ENCODE results near the gene RIC1.
"Not testable (repeated sequence)": the region's sequence is repeated elsewhere in the genome, so short reads cannot be mapped to it uniquely, and the experiment has no call there.

RIC1 gene

DNA sequence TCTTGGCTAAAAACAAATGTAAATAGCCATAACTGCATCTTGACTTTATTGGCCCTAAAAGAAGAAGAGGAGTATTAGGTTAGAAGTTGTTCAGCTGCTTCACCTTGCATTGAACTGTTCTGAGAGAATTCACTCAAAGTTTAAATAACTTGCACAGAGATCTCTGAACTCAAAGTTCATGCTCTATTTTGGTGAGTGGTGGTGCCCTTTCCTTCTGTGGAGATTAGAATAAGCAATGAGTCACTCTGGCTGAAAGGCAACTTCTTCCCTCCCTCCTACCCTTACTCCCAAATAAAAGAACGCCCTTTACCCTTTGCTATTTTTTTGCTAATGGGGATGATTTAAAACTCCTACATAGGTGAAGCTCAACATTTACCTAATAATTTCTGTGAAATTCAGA, 155.1 kb downstream of the RIC1 start:
- DNase-seq (ENCODE audit: insufficient read length, low spot score): no peak
- FAIRE-seq: no peak

- no peak for FAIRE-seq
- no peak for DNase-seq (ENCODE audit: insufficient read length, low spot score)
Observed at GRCh38 chr9:5784526-5785315, 155.8 kb downstream of the RIC1 start.

DNA sequence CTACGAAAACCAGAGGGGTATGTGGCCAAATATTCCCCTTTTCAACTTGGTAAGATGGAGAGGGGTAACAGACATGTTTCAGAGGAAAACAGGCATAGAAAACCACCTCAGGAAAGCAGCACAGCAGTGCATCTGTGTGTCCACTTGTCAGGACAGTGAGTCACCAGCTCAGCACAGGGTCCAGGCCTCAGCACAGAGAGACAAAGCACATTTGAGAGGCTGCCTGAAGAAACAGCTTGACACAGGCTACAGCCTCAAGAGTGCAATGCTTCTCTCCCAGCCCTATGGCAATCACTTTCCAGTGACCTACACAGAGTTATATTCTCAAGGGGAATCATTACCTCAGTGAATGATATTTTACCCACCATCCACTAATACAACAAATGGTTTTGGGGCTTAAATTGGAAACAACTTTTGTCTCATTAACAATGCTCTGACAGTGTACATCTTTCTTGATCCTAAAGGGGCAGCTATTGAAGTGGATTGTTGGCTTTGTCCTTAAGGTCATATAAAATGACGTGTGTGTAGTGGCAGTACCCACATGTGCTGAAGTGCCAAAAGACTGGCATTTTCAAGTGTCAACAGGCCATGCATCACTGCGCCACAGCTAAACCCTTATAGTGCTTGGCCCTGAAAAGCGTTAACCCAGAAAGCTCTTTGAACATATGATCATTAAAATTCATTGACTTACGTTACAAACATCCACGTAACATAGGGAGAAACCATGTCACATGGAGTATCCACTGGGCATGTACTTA, 157.6 kb downstream of the RIC1 start:
- no peak for FAIRE-seq

GRCh38 chr9:5787220-5787619, 158.3 kb downstream of the RIC1 start:
- DNase-seq (ENCODE audit: insufficient read length, low spot score) (no peak), FAIRE-seq (no peak)

More for the DNA sequence above, 157.6 kb downstream of the RIC1 start:
- DNase-seq (ENCODE audit: insufficient read length, low spot score): no peak

DNA sequence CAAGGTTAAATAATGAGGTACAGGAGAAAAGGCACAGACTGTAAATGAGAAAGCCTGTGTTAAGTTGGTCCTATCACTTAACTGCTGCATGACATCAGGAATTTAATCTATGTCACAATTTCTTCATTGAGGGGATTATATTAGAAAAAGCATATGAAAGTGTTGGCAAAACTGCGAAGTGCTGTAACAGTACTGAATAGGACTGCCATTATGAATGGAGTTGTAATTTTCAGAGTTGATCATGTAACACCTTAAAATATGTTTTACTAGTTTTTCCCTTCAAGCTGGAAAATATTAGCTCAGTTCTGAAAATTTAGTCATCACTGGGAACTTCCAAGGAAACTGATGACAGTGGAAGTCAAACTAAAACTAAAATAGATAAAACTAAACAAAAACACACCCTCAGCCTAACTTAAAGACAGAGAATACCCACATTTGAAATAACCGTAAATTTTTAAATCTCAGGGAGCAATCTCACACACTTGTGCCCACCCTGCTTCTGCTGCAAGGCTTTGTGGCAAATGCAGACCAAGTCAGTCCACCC, 158.9 kb downstream of the RIC1 start:
- no peak for FAIRE-seq
- no peak for DNase-seq (ENCODE audit: insufficient read length, low spot score)

- no peak for DNase-seq (ENCODE audit: insufficient read length, low spot score)
- no peak for FAIRE-seq
Observed at GRCh38 chr9:5789489-5789888, 160.6 kb downstream of the RIC1 start.

- FAIRE-seq (no peak), DNase-seq (ENCODE audit: insufficient read length, low spot score) (no peak)
Observed at GRCh38 chr9:5790923-5791322, 162.0 kb downstream of the RIC1 start.

GRCh38 chr9:5791870-5792269, 163.0 kb downstream of the RIC1 start:
- FAIRE-seq: no peak
- no peak for DNase-seq (ENCODE audit: insufficient read length, low spot score)

DNA sequence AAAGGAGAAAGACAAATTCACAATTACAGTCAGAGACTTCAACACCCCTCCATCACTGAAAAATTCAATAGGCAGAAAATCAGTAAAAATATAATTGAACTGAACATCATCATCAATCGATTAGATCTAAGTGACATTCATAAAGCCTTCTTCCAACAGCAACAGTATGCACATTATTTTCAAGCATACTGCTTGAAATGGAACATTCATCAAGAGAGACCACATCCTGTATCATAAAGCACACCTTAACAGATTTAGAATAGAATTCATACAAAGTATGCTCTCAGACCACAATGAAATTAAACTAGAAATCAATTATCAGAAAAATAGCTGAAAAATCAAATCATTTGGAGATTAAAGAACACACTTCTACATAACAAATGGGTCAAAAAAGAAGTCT, 164.9 kb downstream of the RIC1 start:
- DNase-seq (ENCODE audit: insufficient read length, low spot score): no peak
- no peak for FAIRE-seq

DNA sequence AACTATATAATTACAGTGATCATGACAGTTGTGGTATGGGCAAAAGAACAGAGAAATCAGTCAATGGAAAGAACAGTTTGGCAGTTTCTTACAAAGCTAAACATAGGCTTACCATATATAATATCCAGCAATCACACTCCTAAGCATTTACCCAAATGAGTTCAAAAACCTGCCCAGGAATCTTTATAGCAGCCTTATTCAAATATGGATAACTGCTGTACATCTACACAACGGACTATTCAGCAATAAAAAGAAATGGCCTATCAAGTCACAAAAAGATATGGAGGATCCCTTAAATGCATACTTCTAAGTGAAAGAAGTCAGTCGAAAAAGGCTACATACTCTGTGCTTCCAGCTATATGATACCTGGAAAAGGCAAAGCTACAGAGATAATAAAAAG, 167.4 kb downstream of the RIC1 start:
- no peak for FAIRE-seq
- DNase-seq (ENCODE audit: insufficient read length, low spot score): no peak

GRCh38 chr9:5798581-5798980, 169.7 kb downstream of the RIC1 start:
- DNase-seq (ENCODE audit: insufficient read length, low spot score): no peak
- FAIRE-seq: no peak

GRCh38 chr9:5799314-5799713, 170.4 kb downstream of the RIC1 start:
- peak; percentile 57 for DNase-seq (ENCODE audit: insufficient read length, low spot score)
- FAIRE-seq: no peak

DNA sequence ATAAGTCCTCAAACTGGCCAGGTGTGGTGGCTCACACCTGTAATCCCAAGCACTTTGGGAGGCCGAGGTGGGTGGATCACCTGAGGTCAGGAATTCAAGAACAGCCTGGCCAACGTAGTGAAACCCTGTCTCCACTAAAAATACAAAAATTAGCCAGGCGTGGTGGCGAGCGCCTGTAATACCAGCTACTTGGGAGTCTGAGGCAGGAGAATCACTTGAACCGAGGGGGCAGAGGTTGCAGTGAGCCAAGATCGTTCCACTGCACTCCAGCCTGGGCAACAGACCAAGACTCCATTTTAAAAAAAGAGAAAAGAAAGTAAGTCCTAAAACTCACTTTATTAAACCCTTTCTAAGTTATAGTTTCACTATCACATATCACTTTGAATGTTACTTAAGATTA, 171.5 kb downstream of the RIC1 start:
- DNase-seq (ENCODE audit: insufficient read length, low spot score); FAIRE-seq: not testable (repeated sequence)

DNA sequence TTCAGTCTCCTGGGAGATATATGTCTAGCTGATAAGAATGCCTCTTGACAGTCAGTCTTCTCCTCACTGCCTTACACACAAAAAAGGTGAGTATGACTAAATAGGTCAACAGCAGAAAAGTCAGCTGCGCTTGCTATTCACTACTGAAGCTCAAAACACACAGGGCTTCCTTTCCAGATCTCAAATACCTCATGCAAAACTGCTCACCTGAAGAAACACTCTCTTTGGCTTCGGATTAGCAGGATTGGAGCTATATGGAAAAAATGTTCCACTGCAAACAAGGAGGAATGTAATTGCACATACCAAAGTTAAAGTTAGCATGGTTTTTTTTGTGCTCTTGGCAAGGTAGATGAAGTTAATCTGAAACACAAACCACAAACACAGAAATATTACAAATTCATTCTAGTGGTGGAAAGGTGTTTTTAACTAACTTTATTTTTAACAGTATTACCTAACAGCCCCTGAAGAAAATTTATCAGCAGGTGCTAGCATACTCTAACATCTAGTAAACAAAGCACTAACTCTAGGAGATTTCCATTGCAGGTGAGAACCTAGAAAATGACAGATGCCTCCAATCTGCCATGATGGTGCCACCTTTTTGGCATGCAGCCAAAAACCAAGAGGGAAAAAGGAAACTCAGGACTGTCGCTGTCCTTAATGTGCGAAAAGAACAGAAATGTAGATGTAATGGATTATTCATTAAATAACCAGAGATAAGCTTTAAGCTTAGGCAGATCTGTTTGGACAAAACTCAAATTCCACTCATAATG, 172.2 kb downstream of the RIC1 start:
- DNase-seq (ENCODE audit: insufficient read length, low spot score) (no peak), FAIRE-seq (no peak)

DNA sequence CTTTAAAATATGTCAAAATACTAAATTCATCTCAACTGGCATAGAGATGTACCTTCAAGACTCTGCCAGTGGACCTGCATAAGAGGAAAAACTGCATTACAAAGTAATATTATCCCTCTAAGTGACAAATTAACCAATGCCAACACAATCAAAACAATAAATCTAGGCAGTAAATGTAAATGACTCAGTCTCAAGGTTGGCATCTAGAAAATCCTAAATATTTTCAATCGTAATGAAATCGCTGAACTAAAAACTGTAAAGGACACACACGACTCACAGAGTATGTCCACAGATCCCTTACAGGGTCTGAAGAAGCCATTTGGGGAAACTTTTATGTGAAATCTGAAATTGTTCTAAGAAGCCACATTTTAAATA, 172.8 kb downstream of the RIC1 start:
- FAIRE-seq (no peak), DNase-seq (ENCODE audit: insufficient read length, low spot score) (no peak)

GRCh38 chr9:5805478-5805877, 176.6 kb downstream of the RIC1 start:
- no peak for DNase-seq (ENCODE audit: insufficient read length, low spot score)

DNA sequence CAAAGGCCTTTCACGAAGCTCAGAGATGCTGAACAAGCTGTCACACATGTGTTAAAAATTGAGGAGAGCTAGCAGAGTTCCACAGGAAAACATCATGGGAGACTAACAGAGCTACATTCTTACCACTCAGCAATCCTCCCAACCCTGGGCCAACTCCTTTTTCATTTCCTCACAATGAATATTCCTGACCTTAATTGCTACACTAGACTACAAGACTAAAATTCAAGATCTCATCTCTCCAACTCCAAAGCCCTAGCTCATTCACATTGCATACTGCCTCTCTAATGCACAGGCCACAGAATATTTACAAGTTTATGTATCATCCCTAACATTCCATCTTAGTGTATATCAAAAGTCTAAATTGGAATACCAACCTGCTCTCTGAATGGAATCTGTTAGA, 182.8 kb downstream of the RIC1 start:
- FAIRE-seq: no peak
- no peak for DNase-seq (ENCODE audit: insufficient read length, low spot score)

More at GRCh38 chr9:5805478-5805877, 176.6 kb downstream of the RIC1 start:
- no peak for FAIRE-seq

GRCh38 chr9:5813824-5814223, 184.9 kb downstream of the RIC1 start:
- FAIRE-seq: no peak
- DNase-seq (ENCODE audit: insufficient read length, low spot score): no peak

- FAIRE-seq (no peak), DNase-seq (ENCODE audit: insufficient read length, low spot score) (no peak)
Observed at GRCh38 chr9:5815461-5815860, 186.6 kb downstream of the RIC1 start.

DNA sequence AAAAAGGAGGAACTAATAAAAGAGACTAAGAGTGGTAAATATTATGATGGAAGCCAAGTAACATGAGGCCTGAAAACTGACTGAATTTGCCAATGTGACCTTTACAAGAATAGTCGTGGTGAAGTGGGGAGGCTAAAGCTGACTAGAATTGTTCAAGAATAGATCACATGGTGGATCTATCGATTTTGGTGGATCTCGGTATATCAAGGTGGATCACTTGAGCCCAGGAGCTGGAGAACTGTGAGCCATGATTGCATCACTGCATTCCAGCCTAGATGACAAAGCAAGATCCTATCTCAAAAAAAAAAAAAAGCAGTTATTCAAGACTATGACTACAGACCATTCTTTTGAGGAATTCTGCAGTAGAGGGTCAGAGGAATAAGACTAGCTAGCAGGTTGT, 189.0 kb downstream of the RIC1 start:
- FAIRE-seq: no peak
- no peak for DNase-seq (ENCODE audit: insufficient read length, low spot score)

All from HTR-8/SVneo (cell line).